GM18873 (cell line): ENCODE data around the gene SYNJ2.

ENCODE experiments used
- ATAC-seq: cut with Tn5 transposase; IDR thresholded peaks from one replicate; pipeline ENCODE4 v1.9.1; 2021; ENCODE audit warnings: mild to moderate bottlenecking, moderate library complexity, moderate number of reproducible peaks; ENCODE audit not compliant: unreplicated experiment, low FRiP score

The SYNJ2 gene

GRCh38 chr6:157980288-157981131 is 1.2 kb upstream of the SYNJ2 start:
- ATAC-seq = no peak

GRCh38 chr6:157981132-157981394 is 600 bp upstream of the SYNJ2 start:
- no peak for ATAC-seq

- ATAC-seq = no peak
Measured at GRCh38 chr6:157982102-157982562, 469 bp downstream of the SYNJ2 start.

- ATAC-seq = no peak
Measured at GRCh38 chr6:157982563-157983405, 1.1 kb downstream of the SYNJ2 start.

GRCh38 chr6:157983406-157984119 is 1.9 kb downstream of the SYNJ2 start:
- ATAC-seq = no peak

- no peak for ATAC-seq
Measured at GRCh38 chr6:157984128-157984527, 2.5 kb downstream of the SYNJ2 start.

- ATAC-seq = no peak
Measured at GRCh38 chr6:157984686-157985225, 3.1 kb downstream of the SYNJ2 start.

- no peak for ATAC-seq
Measured at GRCh38 chr6:157985378-157986155, 3.9 kb downstream of the SYNJ2 start.

- no peak for ATAC-seq
Measured at GRCh38 chr6:157987788-157988699, 6.4 kb downstream of the SYNJ2 start.

GRCh38 chr6:157988700-157989063 is 7.0 kb downstream of the SYNJ2 start:
- ATAC-seq = no peak

GRCh38 chr6:157989541-157990289 is 8.1 kb downstream of the SYNJ2 start:
- ATAC-seq = no peak

- ATAC-seq = no peak
Measured at GRCh38 chr6:157990321-157991066, 8.8 kb downstream of the SYNJ2 start.

- ATAC-seq = no peak
Measured at GRCh38 chr6:157991067-157991432, 9.4 kb downstream of the SYNJ2 start.

GRCh38 chr6:157993076-157993475 is 11.4 kb downstream of the SYNJ2 start:
- no peak for ATAC-seq

- ATAC-seq = no peak
Measured at GRCh38 chr6:157994125-157994795, 12.6 kb downstream of the SYNJ2 start.

GRCh38 chr6:157995458-157995857 is 13.8 kb downstream of the SYNJ2 start:
- ATAC-seq = no peak

GRCh38 chr6:157996201-157996712 is 14.6 kb downstream of the SYNJ2 start:
- no peak for ATAC-seq
